Small intestine (tissue), 7 donors: ENCODE data around the gene LINC01488. TPM values are rescaled to one million over a fixed set of nuclear protein-coding genes. Genes with fewer than 3 reads are reported as not detected.

Experiments used
- DNase-seq, 2 donors: peaks; one replicate each; pipeline versions ENCODE4 v3.0.0 to v3.0.0-alpha.2; 2013
- FAIRE-seq: peaks from 2 replicates; lab custom pipeline; 2012; peaks lifted over from hg19 to GRCh38; lab: Jason Lieb, UNC
- H3K27ac ChIP-seq, 3 donors: one replicate each; pipeline ENCODE4 v1.5.1; 2013; ENCODE audit warnings: low read length in 2 of 3, mild to moderate bottlenecking in 2 of 3, control low read depth in 1 of 3, inconsistent platforms in 1 of 3, low read depth in 1 of 3, moderate library complexity in 1 of 3
- H3K27me3 ChIP-seq, 3 donors: one replicate each; pipeline ENCODE4 v1.6.1; 2013; ENCODE audit warnings: low read length in 3 of 3, inconsistent platforms in 1 of 3; ENCODE audit not compliant: control insufficient read depth in 3 of 3, insufficient read depth in 3 of 3
- H3K36me3 ChIP-seq, 3 donors: one replicate each; pipeline ENCODE4 v1.6.1; 2013; ENCODE audit warnings: low read length in 3 of 3, inconsistent platforms in 1 of 3, low read depth in 1 of 3, mild to moderate bottlenecking in 1 of 3, moderate library complexity in 1 of 3; ENCODE audit not compliant: control insufficient read depth in 3 of 3, insufficient read depth in 2 of 3
- H3K4me1 ChIP-seq, 3 donors: one replicate each; pipeline ENCODE4 v1.6.1; 2013; ENCODE audit warnings: low read length in 2 of 3, inconsistent platforms in 1 of 3, low read depth in 1 of 3, mild to moderate bottlenecking in 1 of 3, moderate library complexity in 1 of 3; ENCODE audit not compliant: control insufficient read depth in 3 of 3, insufficient read depth in 2 of 3
- H3K4me3 ChIP-seq, 3 donors: one replicate each; pipeline ENCODE4 v1.5.1; 2013; ENCODE audit warnings: low read length in 3 of 3, control low read depth in 1 of 3, inconsistent platforms in 1 of 3, low read depth in 1 of 3, mild to moderate bottlenecking in 1 of 3, moderate library complexity in 1 of 3
- H3K9me3 ChIP-seq, 2 donors: one replicate each; pipeline ENCODE4 v1.6.1; 2013; ENCODE audit warnings: low read depth in 1 of 2, low read length in 1 of 2; ENCODE audit not compliant: control insufficient read depth in 2 of 2, insufficient read depth in 1 of 2
- WGBS, 3 donors: extraction: QIAGEN DNeasy Blood & Tissue Kit; methylation state at CpG; one replicate each; pipeline ENCODE4 v1.1.7; 2013; 5-methylcytosine and 5-hydroxymethylcytosine counted together
- polyA plus RNA-seq, 4 donors: library from polyadenylated mRNA; stranded (reverse) in 3 of 4; unstranded in 1 of 4; fragments of 200-250 nt in 3 of 4; fragments of 120-200 nt in 1 of 4; gene quantifications; one replicate each; pipeline versions ENCODE4 v1.2.1 to v1.2.3, GENCODE V29; 2013
- donor health status: healthy with polysubstance abuse.
- donor health status: control.
- donor health status: control.
- donor health status: Bipolar disorder and iron deficiency.
- donor health status: healthy.

The LINC01488 gene
- polyA plus RNA-seq, 4 donors = 0.03 TPM; not detected in 3

- 79 to 87% (median 83%) methylated on average over 4 of the region's 4 CpGs for WGBS, 3 donors
- peaks cover 0 to 27% (median 5%) of the 10 kb centered on the region in 3 donors for H3K4me1 ChIP-seq
- FAIRE-seq (no peak), DNase-seq (no peak)
- no peaks in the 10 kb centered on the region for H3K36me3 ChIP-seq
- no peak overlapping the region for H3K27ac ChIP-seq
- H3K27me3 ChIP-seq = no peaks in the 10 kb centered on the region
- H3K4me3 ChIP-seq = no peak overlapping the region
- H3K9me3 ChIP-seq = peaks cover 0 to 25% of the 10 kb centered on the region in 2 donors
These were observed 24.8 kb upstream of the LINC01488 start for GRCh38 chr11:69456712-69457111.

GRCh38 chr11:69459848-69460539 lies 21.5 kb upstream of the LINC01488 start:
- FAIRE-seq (no peak), DNase-seq (peak; percentile 77 to 88)
- 14 to 48% (median 17%) methylated on average over 1 of the region's 1 CpG for WGBS, 3 donors
- H3K9me3 ChIP-seq = peaks cover 0 to 18% of the 10 kb centered on the region in 2 donors
- H3K36me3 ChIP-seq = no peaks in the 10 kb centered on the region
- H3K27ac ChIP-seq = peak overlapping the region in 1 of 3 donors; percentile 3
- no peaks in the 10 kb centered on the region for H3K27me3 ChIP-seq
- H3K4me1 ChIP-seq = peaks cover 0 to 35% (median 5%) of the 10 kb centered on the region in 3 donors
- H3K4me3 ChIP-seq = no peak overlapping the region

GRCh38 chr11:69460540-69461257 lies 20.8 kb upstream of the LINC01488 start:
- no peak overlapping the region for H3K27ac ChIP-seq
- DNase-seq (no peak), FAIRE-seq (no peak)
- 50 to 84% (median 74%) methylated on average over 1 of the region's 1 CpG for WGBS, 3 donors
- peaks cover 0 to 18% of the 10 kb centered on the region in 2 donors for H3K9me3 ChIP-seq
- no peak overlapping the region for H3K4me3 ChIP-seq
- no peaks in the 10 kb centered on the region for H3K27me3 ChIP-seq
- peaks cover 0 to 35% (median 5%) of the 10 kb centered on the region in 3 donors for H3K4me1 ChIP-seq
- H3K36me3 ChIP-seq = no peaks in the 10 kb centered on the region

- DNase-seq = no peak
- Histone ChIP-seq H3K27me3 (no peaks in the 10 kb centered on the region), H3K9me3 (peaks cover 0 to 18% of the 10 kb centered on the region in 2 donors), H3K27ac (no peak overlapping the region), H3K4me3 (no peak overlapping the region), H3K4me1 (peaks cover 0 to 35% (median 7%) of the 10 kb centered on the region in 3 donors), H3K36me3 (no peaks in the 10 kb centered on the region)
- no peak for FAIRE-seq
- WGBS, 3 donors = 87 to 95% (median 91%) methylated on average over 7 of the region's 7 CpGs
These were observed 20.0 kb upstream of the LINC01488 start for GRCh38 chr11:69461272-69461962.

- Histone ChIP-seq H3K4me1 (peaks cover 0 to 42% (median 7%) of the 10 kb centered on the region in 3 donors), H3K27me3 (no peaks in the 10 kb centered on the region), H3K27ac (no peak overlapping the region), H3K4me3 (no peak overlapping the region), H3K36me3 (no peaks in the 10 kb centered on the region), H3K9me3 (peaks cover 0 to 14% of the 10 kb centered on the region in 2 donors)
- FAIRE-seq (no peak), DNase-seq (peak in 1 of 2 donors; percentile 27)
- 71 to 82% (median 79%) methylated on average over 19 of the region's 19 CpGs for WGBS, 3 donors
These were observed 19.1 kb upstream of the LINC01488 start for GRCh38 chr11:69462106-69462951.

- DNase-seq = peak in 1 of 2 donors; percentile 61
- Histone ChIP-seq H3K9me3 (peaks cover 0 to 14% of the 10 kb centered on the region in 2 donors), H3K4me1 (peaks cover 0 to 53% (median 7%) of the 10 kb centered on the region in 3 donors), H3K4me3 (no peak overlapping the region), H3K36me3 (no peaks in the 10 kb centered on the region), H3K27ac (peak overlapping the region in 1 of 3 donors; percentile 50), H3K27me3 (no peaks in the 10 kb centered on the region)
- no peak for FAIRE-seq
- 49 to 62% (median 61%) methylated on average over 14 of the region's 14 CpGs for WGBS, 3 donors
These were observed 18.1 kb upstream of the LINC01488 start for GRCh38 chr11:69463181-69463994.
